Sigmoid colon (tissue), 4 donors: ENCODE data around the gene SEMA3B.
A peak's percentile ranks its signal among the peaks of the same experiment; 100 is the strongest.

Experiments used
- CTCF ChIP-seq, 4 experiments: fragments of 450-650 bp in 3 of 4; fragments of 200-600 bp in 1 of 4; IDR thresholded peaks; one replicate each; pipeline ENCODE4 v1.5.1; 2016 to 2019; ENCODE audit warnings: antibody characterized with exemption in 4 of 4, mild to moderate bottlenecking in 3 of 4, moderate library complexity in 2 of 4
- EP300 ChIP-seq, 4 donors: sonication (generic); formaldehyde crosslinking; IDR thresholded peaks; one replicate each; pipeline ENCODE4 v1.6.1; 2017; ENCODE audit warnings: antibody characterized with exemption in 4 of 4
- POLR2A ChIP-seq, 2 donors: fragments of 450-650 bp; IDR thresholded peaks; one replicate each; pipeline ENCODE4 v1.6.1; 2016; ENCODE audit warnings: antibody characterized with exemption in 2 of 2, mild to moderate bottlenecking in 2 of 2, moderate library complexity in 2 of 2
- POLR2AphosphoS5 ChIP-seq, 4 donors: sonication (generic); formaldehyde crosslinking; IDR thresholded peaks; one replicate each; pipeline ENCODE4 v1.6.1; 2017; ENCODE audit warnings: antibody characterized with exemption in 4 of 4

DNA sequence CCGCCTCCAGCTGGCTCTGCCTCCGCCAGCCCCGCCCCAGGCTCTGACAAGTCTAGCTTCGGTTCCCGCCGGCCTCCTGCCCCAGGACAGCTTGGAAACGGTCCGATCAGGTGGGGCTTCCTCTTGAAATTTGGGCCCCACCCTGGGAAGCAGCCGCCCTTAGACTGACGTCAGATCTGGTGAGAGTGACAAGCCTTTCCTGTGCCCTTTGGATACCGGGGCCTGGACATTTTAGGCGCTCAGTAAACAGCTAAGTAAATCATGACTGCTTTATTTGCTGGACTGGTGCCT, 30.6 kb downstream of the SEMA3B start:
- TF ChIP-seq CTCF (IDR thresholded peaks at IDR 0.05) (no peak), POLR2A (IDR thresholded peaks at IDR 0.05) (no peak), POLR2AphosphoS5 (IDR thresholded peaks at IDR 0.05) (peak in 1 of 4 donors; percentile 3), EP300 (IDR thresholded peaks at IDR 0.05) (peak in 1 of 4 donors; percentile 12)
